Fibroblast of skin of abdomen (primary cell): ENCODE results near the gene GKN2.
"Not testable (repeated sequence)": the region's sequence is repeated elsewhere in the genome, so short reads cannot be mapped to it uniquely, and the experiment has no call there.

Experiments
- DNase-seq: peaks from one replicate; pipeline ENCODE4 v3.0.0-alpha.2; 2013

GKN2 gene

DNA sequence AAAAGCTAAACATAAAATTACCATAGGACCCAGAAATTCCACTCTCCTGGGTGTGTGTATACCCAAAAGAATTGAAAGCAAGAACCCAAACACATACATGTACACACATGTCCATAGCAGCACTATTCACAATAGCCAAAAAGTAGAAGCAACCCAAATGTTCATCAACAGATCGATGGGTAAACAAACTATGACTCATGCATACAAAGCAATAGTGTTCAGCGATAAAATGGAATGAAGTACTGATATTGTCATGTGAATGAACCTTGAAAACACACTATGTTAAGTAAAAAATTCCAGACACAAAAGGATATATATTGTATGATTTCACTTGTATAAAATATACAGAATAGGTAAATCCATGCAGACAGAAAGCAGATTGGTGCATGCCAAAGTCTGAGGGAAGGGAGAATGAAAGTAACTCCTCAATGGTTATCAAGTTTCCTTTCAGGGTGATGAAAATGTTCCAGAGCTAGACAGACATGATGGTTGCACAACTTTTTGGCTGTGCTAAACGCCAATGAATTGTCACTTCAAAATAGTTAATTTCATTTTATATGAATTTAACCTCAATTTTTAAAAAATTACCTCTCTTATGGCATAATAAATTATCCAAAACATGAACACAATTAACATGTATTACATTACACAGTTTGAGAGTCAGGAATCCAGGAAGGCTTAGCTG is 35.5 kb downstream of the GKN2 start:
- no peak for DNase-seq

DNA sequence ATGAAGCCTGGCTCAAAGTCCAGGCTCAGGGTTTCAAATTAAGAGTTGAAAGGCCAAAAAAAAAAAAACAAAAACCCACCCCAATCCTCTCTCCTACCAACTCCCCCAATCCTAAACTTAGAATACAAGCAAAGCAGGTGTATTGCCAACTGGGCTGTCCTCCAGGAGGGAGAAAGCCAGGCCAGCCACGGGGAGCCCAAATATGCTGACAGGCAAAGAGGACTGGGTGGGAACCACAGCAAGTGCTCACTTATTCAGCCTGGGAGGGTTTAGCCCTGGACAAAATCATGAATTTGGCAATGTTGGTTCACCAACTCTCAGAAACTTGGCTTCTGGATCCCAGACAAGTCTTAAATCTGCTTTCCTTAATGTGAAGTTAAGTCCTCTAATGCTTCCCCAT is 36.5 kb downstream of the GKN2 start:
- DNase-seq = no peak

DNA sequence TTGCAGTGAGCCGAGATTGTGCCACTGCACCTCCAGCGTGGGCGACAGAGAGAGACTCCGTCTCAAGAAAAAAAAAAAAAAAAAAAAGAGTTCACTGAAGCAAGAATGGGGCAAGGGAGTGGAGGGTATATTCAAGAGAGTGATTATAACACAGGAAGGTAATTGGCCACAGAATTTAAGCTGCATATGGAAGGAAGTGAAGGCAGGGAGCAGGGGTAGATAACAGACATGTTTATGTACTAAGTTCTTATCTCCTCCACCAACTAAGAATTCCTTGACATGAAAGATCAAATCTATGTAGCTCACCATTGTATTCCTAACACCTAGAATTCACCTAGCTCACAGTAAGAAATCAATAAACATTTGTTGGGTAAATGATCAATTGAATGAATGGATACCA is 37.3 kb downstream of the GKN2 start:
- no peak for DNase-seq

DNA sequence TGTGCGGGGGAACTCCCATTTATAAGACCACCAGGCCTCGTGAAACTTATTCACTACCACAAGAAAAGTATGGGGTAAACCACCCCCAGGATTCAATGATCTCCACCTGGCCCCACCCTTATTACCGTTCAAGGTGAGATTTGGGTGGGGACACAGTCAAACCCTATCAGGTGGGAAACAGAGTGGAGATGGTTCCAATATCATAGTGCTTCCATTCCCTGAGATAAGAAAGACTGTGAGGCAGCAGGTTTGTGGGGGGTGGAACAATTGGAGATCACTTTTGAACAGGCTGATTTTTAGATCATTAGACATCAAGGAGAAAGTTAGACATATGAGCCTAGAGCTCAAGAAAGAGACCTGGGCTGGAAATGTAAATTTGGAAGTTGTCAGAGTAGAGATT is 39.3 kb downstream of the GKN2 start:
- DNase-seq = no peak

DNA sequence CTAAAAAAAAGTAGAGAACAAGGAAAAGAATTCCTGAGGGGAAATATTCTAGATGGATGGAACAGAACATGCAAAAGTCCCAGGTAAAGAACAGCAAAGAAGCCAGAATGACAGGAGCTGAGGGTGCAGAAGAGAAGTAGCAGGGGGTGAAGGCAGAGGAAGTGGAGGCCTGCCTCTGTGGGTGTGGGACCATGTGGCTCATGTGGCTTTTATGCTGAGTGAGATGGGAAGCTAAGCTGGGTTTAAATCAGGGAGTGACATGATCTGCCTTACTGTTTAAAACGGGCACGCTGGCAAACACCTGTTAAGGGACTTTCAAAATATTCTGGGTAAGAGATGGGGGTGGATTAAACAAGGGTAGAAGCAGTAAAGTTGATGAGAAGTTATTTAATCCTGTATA is 40.0 kb downstream of the GKN2 start:
- no peak for DNase-seq

DNA sequence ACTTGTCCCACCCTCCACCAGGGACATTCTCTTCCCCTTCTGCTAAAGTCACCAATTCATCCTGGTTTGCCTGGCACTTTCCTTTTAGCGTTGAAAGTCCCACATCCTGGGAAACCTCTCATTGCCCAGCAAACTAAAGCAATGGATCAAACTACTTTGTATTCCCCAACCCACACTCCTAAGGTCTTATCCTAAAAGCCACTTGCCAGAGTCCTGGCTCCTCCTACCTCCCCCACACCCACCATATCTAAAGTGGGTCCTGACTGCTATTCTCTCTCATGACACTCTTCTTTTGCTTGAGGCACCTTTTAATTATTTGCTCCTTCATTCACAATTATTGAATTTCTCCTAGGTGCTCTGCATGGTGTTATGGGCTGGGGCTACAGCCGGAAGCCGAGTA is 40.6 kb downstream of the GKN2 start:
- no peak for DNase-seq

DNA sequence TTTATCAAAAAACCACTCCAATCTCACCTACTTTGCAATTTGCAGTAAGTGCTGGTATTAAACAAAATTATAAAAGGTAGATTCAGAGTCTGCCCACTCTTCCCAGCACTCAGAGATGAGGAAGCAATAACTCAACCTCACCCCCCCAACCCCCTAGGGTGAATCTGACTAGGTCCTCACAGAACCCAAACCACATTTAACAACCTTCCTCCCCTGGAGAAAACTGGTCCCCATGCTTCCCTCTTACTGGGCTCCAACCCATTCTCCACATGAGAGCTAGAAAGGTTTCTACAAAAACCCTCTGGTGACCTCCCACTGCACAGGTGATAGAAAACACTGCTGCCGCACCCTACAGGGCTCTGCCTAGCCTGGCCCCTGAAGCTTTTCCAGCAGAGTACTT is 41.0 kb downstream of the GKN2 start:
- DNase-seq = no peak

DNA sequence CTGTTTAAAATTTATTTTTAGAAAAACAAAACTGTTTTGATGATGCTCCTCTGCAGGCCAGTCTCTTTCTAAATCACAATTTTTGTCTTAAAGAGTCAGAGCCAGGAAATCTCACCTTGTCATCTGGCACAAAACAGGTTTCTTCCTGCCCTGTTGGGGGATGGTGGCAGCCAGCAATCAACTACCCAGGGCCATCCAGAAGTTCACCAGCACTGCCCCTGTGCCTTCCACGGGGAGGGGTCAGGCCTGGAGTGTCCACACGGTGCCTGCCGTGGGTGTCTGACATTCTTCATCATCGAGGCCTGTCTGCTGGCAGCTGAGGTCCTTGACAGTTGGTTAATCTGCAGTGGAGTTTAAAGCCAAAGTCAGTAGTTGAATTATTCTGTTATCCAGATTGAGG is 41.4 kb downstream of the GKN2 start:
- DNase-seq = no peak

DNA sequence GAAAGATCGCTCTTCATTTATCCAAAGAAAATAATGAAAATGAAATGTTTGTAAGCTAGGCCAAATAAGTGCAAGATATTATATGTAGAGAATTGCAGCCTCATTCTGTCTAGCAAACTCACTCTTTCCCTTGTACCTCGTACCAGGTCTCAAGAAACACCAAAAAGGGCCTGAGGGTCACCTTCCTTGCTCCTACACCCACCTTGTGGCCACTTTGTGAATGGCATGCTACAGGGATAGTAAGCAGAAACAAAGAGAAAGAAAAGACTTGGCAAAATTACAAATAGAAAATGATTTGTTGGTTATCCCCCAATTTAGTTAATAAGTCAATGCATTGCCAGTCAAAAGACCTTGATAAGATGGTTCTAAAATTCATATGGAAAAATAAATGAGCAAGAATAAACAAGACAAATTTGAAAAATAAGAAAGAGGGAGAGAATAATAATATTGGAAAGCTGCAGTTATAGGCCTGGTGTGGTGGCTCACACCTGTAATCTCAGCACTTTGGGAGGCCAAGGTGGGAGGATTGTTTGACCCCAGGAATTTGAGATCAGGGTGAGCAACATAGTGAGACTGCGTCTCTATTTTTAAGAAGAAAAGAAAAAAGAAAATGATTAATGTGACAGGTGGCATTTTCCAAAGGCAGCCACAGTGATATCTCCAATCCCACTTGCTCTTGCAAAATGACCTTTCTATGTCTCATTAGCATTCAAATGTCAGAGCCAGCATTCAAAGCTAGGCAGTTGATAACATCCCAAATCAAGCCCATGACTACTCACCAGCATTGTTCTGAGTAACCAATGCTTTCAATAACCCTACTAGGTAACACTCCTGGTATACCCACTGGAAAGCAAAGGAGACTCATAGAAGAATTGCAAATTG is 42.7 kb downstream of the GKN2 start:
- peak; percentile 60 for DNase-seq

DNA sequence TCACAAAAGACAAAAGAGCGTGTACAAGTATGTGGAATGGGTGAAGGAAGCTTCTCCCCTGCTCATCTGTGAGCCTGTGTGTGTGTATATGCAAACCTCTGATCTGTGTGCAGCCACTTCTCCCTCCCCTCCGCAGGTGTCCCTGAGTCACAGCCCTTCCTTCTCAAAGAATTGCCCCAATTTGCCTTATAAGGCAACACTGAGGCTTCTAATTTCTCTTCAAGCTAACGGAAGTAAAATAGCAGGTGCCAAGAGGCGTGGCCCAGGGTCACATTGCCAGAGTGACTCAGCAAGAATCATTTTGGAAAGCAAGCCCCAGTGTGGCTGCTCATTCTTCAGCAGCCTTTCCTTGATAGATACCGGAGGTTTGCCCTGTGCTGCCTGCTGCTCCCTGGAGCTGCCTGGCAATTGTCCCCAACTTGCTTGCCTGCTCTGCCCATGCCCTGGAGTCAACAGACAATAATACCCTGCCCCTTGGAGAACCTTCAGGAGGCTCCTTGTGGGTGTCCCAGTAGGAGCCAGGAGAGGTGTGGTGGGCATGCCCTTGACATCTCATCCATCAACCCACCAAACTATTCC is 44.2 kb downstream of the GKN2 start:
- peak; percentile 26 for DNase-seq

DNA sequence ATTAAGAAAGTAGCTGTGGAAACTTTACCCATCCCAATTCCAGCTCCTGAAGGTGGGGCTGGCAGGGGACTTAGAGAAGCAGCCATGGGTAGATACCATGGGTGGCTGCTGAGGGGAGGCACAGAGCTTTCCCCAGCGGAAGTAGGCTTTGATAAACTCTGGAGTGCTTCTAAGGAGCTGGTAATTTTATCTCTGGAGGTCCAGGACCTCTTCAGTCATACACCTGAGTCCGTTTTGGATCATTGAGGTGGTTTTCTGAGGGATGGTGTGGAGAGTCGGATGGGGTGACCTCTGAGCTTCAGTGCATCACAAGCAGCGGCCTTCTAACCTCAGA is 44.8 kb downstream of the GKN2 start:
- DNase-seq = no peak

DNA sequence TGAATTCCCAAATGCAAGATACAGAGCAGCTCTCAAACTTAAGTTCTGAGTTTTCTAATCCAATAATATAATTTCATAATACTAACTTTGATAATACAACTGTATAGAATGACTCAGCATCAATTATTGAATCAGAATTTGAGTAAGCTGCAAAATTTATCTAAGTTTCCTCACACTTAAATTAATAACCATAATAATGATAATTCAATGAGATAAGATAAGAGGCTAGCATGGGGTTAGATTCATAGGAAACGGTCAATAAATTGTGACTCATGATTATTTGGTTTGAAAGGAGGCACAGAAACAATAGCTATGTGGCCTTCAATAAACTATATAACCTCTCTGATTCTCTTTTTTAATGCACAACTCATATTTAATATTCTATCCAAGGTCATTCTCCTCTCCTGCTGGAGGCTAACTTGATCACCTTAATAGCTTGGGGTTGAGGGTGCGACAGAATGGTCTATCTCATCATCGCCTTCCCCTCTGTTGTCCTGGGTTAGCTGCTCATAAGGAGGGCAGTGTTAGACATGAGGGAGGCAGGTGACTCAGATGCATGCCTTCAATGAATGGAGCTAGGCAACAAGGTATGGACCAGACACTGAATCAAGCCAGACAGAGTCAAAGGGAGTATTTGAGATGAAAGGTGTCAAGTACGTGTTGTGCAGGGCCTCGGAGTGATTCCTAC is 45.3 kb downstream of the GKN2 start:
- no peak for DNase-seq

DNA sequence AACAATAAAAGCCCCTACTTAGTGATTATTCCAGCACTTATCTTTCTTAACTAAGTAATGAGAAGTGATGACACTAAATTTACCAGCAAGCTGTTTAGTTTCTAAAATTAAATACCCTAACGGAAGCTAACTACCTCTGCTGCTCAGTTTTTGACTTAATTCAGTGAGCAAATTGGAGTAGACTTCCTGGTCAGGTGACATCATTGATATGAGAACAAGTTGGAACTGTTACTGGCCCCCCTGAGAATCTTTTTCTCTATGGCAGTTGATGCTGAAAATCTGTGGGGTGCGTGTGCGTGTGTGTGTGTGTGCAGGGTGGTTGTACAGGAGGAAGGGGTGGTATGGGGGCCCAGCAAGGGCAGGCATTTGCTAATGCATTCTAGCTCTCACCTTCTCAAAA is 46.0 kb downstream of the GKN2 start:
- DNase-seq = no peak

DNA sequence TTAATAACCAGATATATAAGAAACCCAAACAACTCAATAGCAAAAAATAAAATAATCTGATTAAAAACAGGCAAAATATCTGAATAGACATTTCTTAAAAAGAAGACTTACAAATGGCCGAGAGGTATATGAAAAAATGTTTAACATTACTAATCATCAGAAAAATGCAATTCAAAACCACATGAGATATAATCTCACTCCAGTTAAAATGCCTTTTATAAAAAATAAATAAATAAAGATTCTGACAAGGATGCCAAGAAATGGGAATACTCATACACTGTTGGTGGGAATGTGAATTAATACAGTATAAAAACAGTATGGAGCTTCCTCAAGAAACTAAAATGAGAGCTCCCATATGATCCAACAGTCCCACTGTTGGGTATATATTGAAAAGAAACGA is 47.6 kb downstream of the GKN2 start:
- no peak for DNase-seq

DNA sequence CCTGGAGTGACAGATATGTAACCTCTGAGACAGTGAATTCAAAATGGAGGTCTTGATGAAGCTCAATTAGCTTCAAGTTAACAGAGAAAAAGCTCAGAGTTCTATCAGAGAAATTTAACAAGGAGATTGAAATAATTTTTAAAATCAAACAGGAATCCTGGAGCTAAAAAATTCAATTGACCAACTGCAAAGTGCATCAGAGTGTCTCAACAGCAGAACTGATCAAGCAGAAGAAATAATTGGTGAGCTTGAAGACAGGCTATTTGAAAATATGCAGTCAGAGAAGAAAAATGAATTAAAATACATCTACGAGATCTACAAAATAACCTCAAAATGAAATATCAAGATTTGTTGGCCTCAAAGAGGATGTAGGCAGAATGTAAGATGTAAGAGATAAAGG is 51.1 kb downstream of the GKN2 start:
- no peak for DNase-seq

DNA sequence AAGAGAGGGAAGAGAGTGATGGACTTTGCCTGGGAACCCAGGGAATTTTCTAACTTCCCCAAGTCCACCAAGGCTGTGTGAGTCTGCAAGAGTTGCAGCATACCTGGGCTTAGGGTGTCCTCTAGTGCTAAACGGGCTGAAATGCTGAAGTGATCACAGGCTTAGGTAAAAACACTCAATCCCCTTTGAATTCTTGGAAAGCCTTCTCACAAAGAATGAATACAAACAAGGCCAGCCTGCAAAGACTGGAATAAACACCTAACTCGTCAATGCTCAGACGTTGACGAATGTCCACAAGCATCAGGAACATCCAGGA is 51.5 kb downstream of the GKN2 start:
- no peak for DNase-seq

DNA sequence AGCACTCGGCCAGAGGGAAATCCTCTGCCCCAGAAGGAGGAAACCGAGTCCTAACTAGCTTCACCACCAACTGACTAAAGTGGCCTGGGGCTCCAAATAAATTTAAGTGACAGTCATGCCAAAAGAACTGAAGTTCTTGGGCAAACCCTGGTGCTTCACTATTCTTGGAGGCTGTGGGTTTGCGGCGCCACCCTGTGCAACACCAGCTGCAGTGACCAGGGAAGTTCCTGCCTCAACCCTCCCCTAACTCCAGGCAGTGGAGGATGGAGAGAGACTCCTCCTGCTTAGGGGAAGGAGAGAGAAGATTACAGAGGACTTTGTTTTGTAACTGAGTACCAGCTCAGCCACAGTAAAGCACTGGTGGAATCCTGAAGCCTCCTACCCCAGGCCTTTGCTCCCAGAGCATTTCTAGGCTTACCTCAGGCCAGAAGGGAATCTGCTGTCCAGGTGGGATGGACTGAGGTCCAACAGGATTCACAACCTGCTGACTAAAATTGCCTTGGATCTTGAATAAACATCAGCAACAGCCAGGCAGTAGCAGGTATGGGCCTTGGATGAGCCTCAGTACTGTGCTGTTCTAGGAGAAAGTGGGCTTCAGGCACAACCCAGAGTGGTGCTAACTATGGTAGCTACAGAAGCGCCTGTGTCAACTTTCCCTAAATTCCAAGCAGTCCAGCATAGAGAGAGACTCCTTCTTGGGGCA is 52.0 kb downstream of the GKN2 start:
- DNase-seq = no peak

DNA sequence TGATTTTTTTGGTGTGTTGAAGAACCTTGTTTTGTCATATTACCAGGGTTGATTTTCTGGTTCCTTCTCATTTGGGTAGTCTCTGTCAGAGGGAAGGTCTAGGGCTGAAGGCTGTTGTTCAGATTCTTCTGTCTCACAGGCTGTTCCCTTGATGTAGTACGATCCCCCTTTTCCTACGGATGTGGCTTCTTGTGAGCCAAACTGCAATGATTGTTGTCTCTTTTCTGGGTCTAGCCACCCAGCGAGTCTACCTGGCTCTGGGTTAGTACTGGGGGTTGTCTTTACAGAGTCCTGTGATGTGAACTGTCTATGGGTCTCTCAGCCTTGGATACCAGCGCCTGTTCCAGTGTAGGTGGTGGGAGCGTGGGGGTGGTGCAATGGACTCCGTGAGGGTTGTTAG is 56.7 kb downstream of the GKN2 start:
- DNase-seq = not testable (repeated sequence)
